H9 (cell line): ENCODE results near the gene PPFIBP1. TPM values are rescaled to one million over a fixed set of nuclear protein-coding genes. Genes with fewer than 3 reads are reported as not detected.

ENCODE experiments used
- DNase-seq: peaks from one replicate; pipeline ENCODE4 v3.0.0-alpha.2; 2017
- H2AFZ ChIP-seq: one replicate; pipeline ENCODE4 v1.6.1; 2013; ENCODE audit warnings: mild to moderate bottlenecking, low read length, control low read depth, moderate library complexity
- H2AK5ac ChIP-seq: 2 replicates; pipeline ENCODE4 v1.6.1; 2013; ENCODE audit warnings: low read length, control low read depth, mixed read lengths; ENCODE audit not compliant: insufficient read length
- H2BK120ac ChIP-seq: one replicate; pipeline ENCODE4 v1.6.1; 2013; ENCODE audit warnings: low read depth, mild to moderate bottlenecking, low read length, control low read depth, inconsistent platforms; ENCODE audit not compliant: poor library complexity, severe bottlenecking
- H2BK12ac ChIP-seq: 2 replicates; pipeline ENCODE4 v1.6.1; 2013; ENCODE audit warnings: low read length, control low read depth, mixed read lengths, low read depth; ENCODE audit not compliant: insufficient read length
- H2BK15ac ChIP-seq: 2 replicates; pipeline ENCODE4 v1.6.1; 2013; ENCODE audit warnings: low read depth, low read length, control low read depth
- H2BK20ac ChIP-seq: one replicate; pipeline ENCODE4 v1.6.1; 2013; ENCODE audit warnings: low read depth, mild to moderate bottlenecking, low read length, control low read depth, inconsistent platforms; ENCODE audit not compliant: poor library complexity, severe bottlenecking
- H2BK5ac ChIP-seq: 2 replicates; pipeline ENCODE4 v1.6.1; 2013; ENCODE audit warnings: low read length, control low read depth, mixed read lengths; ENCODE audit not compliant: insufficient read length
- H3K14ac ChIP-seq: 2 replicates; pipeline ENCODE4 v1.6.1; 2013; ENCODE audit warnings: low read length, control low read depth; ENCODE audit not compliant: insufficient read depth
- H3K18ac ChIP-seq: 2 replicates; pipeline ENCODE4 v1.6.1; 2013; ENCODE audit warnings: low read depth, mild to moderate bottlenecking, mixed read lengths, low read length, control low read depth; ENCODE audit not compliant: insufficient read length
- H3K23ac ChIP-seq: 2 replicates; pipeline ENCODE4 v1.6.1; 2013; ENCODE audit warnings: low read length, control low read depth, mixed read lengths, low read depth; ENCODE audit not compliant: insufficient read length
- H3K23me2 ChIP-seq: 2 replicates; pipeline ENCODE4 v1.6.1; 2013; ENCODE audit warnings: low read depth, mild to moderate bottlenecking, mixed read lengths, low read length, control low read depth; ENCODE audit not compliant: insufficient read length, poor library complexity, severe bottlenecking
- H3K27ac ChIP-seq: 2 replicates; pipeline ENCODE4 v1.5.1; 2013; ENCODE audit warnings: low read length, control low read depth, mixed read lengths, low read depth; ENCODE audit not compliant: insufficient read length
- H3K27me3 ChIP-seq: 2 replicates; pipeline ENCODE4 v1.6.1; 2013; ENCODE audit warnings: low read length, control low read depth, inconsistent platforms; ENCODE audit not compliant: insufficient read depth
- H3K4ac ChIP-seq: 2 replicates; pipeline ENCODE4 v1.6.1; 2013; ENCODE audit warnings: low read depth, mild to moderate bottlenecking, control low read depth, inconsistent platforms, low read length, moderate library complexity
- H3K4me1 ChIP-seq: 2 replicates; pipeline ENCODE4 v1.6.1; 2013; ENCODE audit warnings: low read length, control low read depth, inconsistent platforms; ENCODE audit not compliant: insufficient read depth
- H3K4me2 ChIP-seq: 2 replicates; pipeline ENCODE4 v1.6.1; 2013; ENCODE audit warnings: low read length, control low read depth, mixed read lengths; ENCODE audit not compliant: insufficient read length, insufficient read depth
- H3K56ac ChIP-seq: 2 replicates; pipeline ENCODE4 v1.6.1; 2013; ENCODE audit warnings: low read depth, mild to moderate bottlenecking, mixed read lengths, low read length, control low read depth; ENCODE audit not compliant: insufficient read length
- H3K79me1 ChIP-seq: 2 replicates; pipeline ENCODE4 v1.6.1; 2013; ENCODE audit warnings: low read depth, mild to moderate bottlenecking, moderate library complexity, low read length, control low read depth, inconsistent platforms; ENCODE audit not compliant: insufficient read depth, poor library complexity, severe bottlenecking
- H3K79me2 ChIP-seq: 2 replicates; pipeline ENCODE4 v1.6.1; 2013; ENCODE audit warnings: low read length, control low read depth, inconsistent platforms; ENCODE audit not compliant: insufficient read depth
- H3K9ac ChIP-seq: 2 replicates; pipeline ENCODE4 v1.6.1; 2013; ENCODE audit warnings: low read length, control low read depth, mixed read lengths; ENCODE audit not compliant: insufficient read length; ENCODE audit errors: extremely low read depth
- H3K9me3 ChIP-seq: one replicate; pipeline ENCODE4 v1.6.1; 2013; ENCODE audit warnings: low read depth, low read length, inconsistent platforms; ENCODE audit not compliant: control insufficient read depth
- H3T11ph ChIP-seq: one replicate; pipeline ENCODE4 v1.6.1; 2013; ENCODE audit warnings: mild to moderate bottlenecking, low read length, control low read depth, inconsistent platforms
- H4K20me1 ChIP-seq: one replicate; pipeline ENCODE4 v1.6.1; 2013; ENCODE audit not compliant: control insufficient read depth, insufficient read length, insufficient read depth
- H4K5ac ChIP-seq: 2 replicates; pipeline ENCODE4 v1.6.1; 2013; ENCODE audit warnings: low read depth, mild to moderate bottlenecking, mixed read lengths, low read length, control low read depth; ENCODE audit not compliant: insufficient read length
- H4K8ac ChIP-seq: replicated peaks from 2 replicates; pipeline ENCODE4 v1.6.1; 2013; ENCODE audit warnings: low read length, control low read depth, mixed read lengths, low read depth; ENCODE audit not compliant: insufficient read length
- H4K91ac ChIP-seq: 2 replicates; pipeline ENCODE4 v1.6.1; 2013; ENCODE audit warnings: low read depth, mild to moderate bottlenecking, moderate library complexity, mixed read lengths, low read length, control low read depth; ENCODE audit not compliant: insufficient read length
- H3K27ac Mint-ChIP-seq, 3 experiments: 2 replicates in 2 of 3; 3 replicates in 1 of 3; pipeline ENCODE4 v1.8.0; 2020 to 2021; ENCODE audit warnings: mixed read lengths in 3 of 3, mild to moderate bottlenecking in 1 of 3, moderate library complexity in 1 of 3
- H3K27me3 Mint-ChIP-seq: 2 replicates; pipeline ENCODE4 v1.8.0; 2021; ENCODE audit warnings: low read depth, mild to moderate bottlenecking, moderate library complexity, mixed read lengths
- H3K36me3 Mint-ChIP-seq, 3 experiments: 2 replicates in 2 of 3; 3 replicates in 1 of 3; pipeline ENCODE4 v1.8.0; 2020 to 2021; ENCODE audit warnings: low read depth in 3 of 3, mixed read lengths in 3 of 3; ENCODE audit not compliant: insufficient read depth in 1 of 3
- H3K4me1 Mint-ChIP-seq, 2 experiments: 2 replicates each; pipeline ENCODE4 v1.8.0; 2020; ENCODE audit warnings: mixed read lengths in 2 of 2
- H3K4me3 Mint-ChIP-seq, 2 experiments: 2 replicates in 1 of 2; 3 replicates in 1 of 2; pipeline ENCODE4 v1.8.0; 2020 to 2021; ENCODE audit warnings: mild to moderate bottlenecking in 2 of 2, mixed read lengths in 2 of 2, moderate library complexity in 1 of 2
- H3K9me3 Mint-ChIP-seq, 2 experiments: 2 replicates in 1 of 2; 3 replicates in 1 of 2; pipeline ENCODE4 v1.8.0; 2020; ENCODE audit warnings: mild to moderate bottlenecking in 2 of 2, mixed read lengths in 2 of 2, moderate library complexity in 1 of 2
- CTCF ChIP-seq: fragments of 200-600 bp; sonication (generic); conservative IDR thresholded peaks from 3 replicates; pipeline ENCODE4 v1.8.0; 2021; ENCODE audit warnings: antibody characterized with exemption, mild to moderate bottlenecking
- WGBS: extraction: QIAGEN DNeasy Blood & Tissue Kit; methylation state at CpG from one replicate; pipeline ENCODE4 v1.1.7; 2013; ENCODE audit warnings: missing lambda C conversion rate, low lambda C conversion rate, mixed read lengths; ENCODE audit not compliant: insufficient read length; ENCODE audit errors: extremely low coverage; 5-methylcytosine and 5-hydroxymethylcytosine counted together
- total RNA-seq: library from RNA; stranded (reverse); gene quantifications from 2 replicates; pipeline ENCODE4 v1.2.1, GENCODE V29; 2021

The PPFIBP1 gene
- total RNA-seq, 1 experiment from 2014 or later: 29.2 TPM

GRCh38 chr12:27592548-27592947 is 68.5 kb downstream of the PPFIBP1 start:
- Histone ChIP-seq H3K4me1 (no peaks in the 10 kb centered on the region), H3K18ac (no peak overlapping the region), H4K8ac (no peak overlapping the region), H2BK5ac (no peak overlapping the region), H2AFZ (no peak overlapping the region), H3K56ac (no peak overlapping the region), H3K79me1 (no peaks in the 10 kb centered on the region), H3K9me3 (no peaks in the 10 kb centered on the region), H4K5ac (no peak overlapping the region), H2BK12ac (no peak overlapping the region), H4K91ac (no peak overlapping the region), H3K27me3 (no peaks in the 10 kb centered on the region), H3K9ac (no peak overlapping the region), H3T11ph (no peak overlapping the region), H3K23ac (no peak overlapping the region), H4K20me1 (no peaks in the 10 kb centered on the region), H3K4ac (no peak overlapping the region), H3K23me2 (no peaks in the 10 kb centered on the region), H3K79me2 (no peaks in the 10 kb centered on the region), H3K4me2 (no peak overlapping the region), H3K14ac (no peak overlapping the region), H2BK120ac (no peak overlapping the region), H2BK15ac (no peak overlapping the region), H2BK20ac (no peak overlapping the region), H2AK5ac (no peak overlapping the region), H3K27ac (no peak overlapping the region)
- Mint-ChIP-seq H3K9me3 (peaks cover 0 to 6% of the 10 kb centered on the region in 2 experiments; a peak in 3 of 5 replicates), H3K27me3 (no peaks in the 10 kb centered on the region), H3K36me3 (peaks cover 0 to 4% (median 3%) of the 10 kb centered on the region in 3 experiments; a peak in 5 of 7 replicates), H3K4me1 (peaks cover 13 to 18% of the 10 kb centered on the region in 2 experiments), H3K27ac (no peak overlapping the region), H3K4me3 (no peak overlapping the region)
- TF ChIP-seq CTCF: no peak
- WGBS: no CpG with 5 or more reads among the region's 5 CpGs
- DNase-seq: no peak
